H1 (cell line): ENCODE data around the gene PHF10. TPM values are rescaled to one million over a fixed set of nuclear protein-coding genes. Genes with fewer than 3 reads are reported as not detected.

Source experiments
- CTCF ChIA-PET: fragments of 300-600 bp; sonication (Branson Sonifier 250); formaldehyde crosslinking; loops from one replicate; lab custom pipeline; 2021; ENCODE audit not compliant: partially characterized antibody; lab: Charles Lee
- POLR2A ChIA-PET: fragments of 300-600 bp; sonication (Branson Sonifier 250); formaldehyde crosslinking; loops from one replicate; lab custom pipeline; 2021; ENCODE audit warnings: inconsistent platforms; ENCODE audit not compliant: partially characterized antibody; lab: Charles Lee
- DNase-seq, 2 experiments: peaks; one replicate each; pipeline versions ENCODE4 v3.0.0 to v3.0.0-alpha.2; 2010 to 2022; ENCODE audit warnings: low spot score in 2 of 2, low read depth in 1 of 2, mixed read lengths in 1 of 2
- FAIRE-seq: peaks from 2 replicates; lab custom pipeline; 2011; peaks lifted over from hg19 to GRCh38; lab: Jason Lieb, UNC
- H2AFZ ChIP-seq: 2 replicates; pipeline ENCODE4 v1.8.1; 2012; ENCODE audit warnings: low read length, inconsistent platforms
- H2AK5ac ChIP-seq: 2 replicates; pipeline ENCODE4 v1.6.1; 2013; ENCODE audit warnings: low read depth, low read length
- H2BK120ac ChIP-seq: replicated peaks from 2 replicates; pipeline ENCODE3; 2013; ENCODE audit warnings: low read depth, low read length, inconsistent platforms
- H2BK12ac ChIP-seq: 2 replicates; pipeline ENCODE4 v1.6.1; 2013; ENCODE audit warnings: low read depth, low read length
- H2BK15ac ChIP-seq: 2 replicates; pipeline ENCODE4 v1.6.1; 2013; ENCODE audit warnings: low read length
- H2BK20ac ChIP-seq: 2 replicates; pipeline ENCODE4 v1.6.1; 2013; ENCODE audit warnings: low read length
- H2BK5ac ChIP-seq: 2 replicates; pipeline ENCODE4 v1.6.1; 2013; ENCODE audit warnings: low read depth, low read length
- H3K14ac ChIP-seq: 2 replicates; pipeline ENCODE4 v1.6.1; 2013; ENCODE audit warnings: inconsistent platforms; ENCODE audit not compliant: insufficient read length
- H3K18ac ChIP-seq: 2 replicates; pipeline ENCODE4 v1.6.1; 2013; ENCODE audit warnings: low read length; ENCODE audit errors: extremely low read depth
- H3K23ac ChIP-seq: 2 replicates; pipeline ENCODE4 v1.6.1; 2013; ENCODE audit warnings: inconsistent platforms; ENCODE audit not compliant: insufficient read length
- H3K23me2 ChIP-seq: 2 replicates; pipeline ENCODE4 v1.6.1; 2013; ENCODE audit warnings: low read depth, low read length
- H3K27ac ChIP-seq: 2 replicates; pipeline ENCODE4 v1.6.1; 2011; ENCODE audit warnings: low read depth, low read length, inconsistent platforms
- H3K27me3 ChIP-seq, 4 experiments: replicated peaks in 1 of 4; 1 replicate in 1 of 4; 2 replicates in 3 of 4; pipeline versions ENCODE4 v1.6.1 to v1.8.1; 2011 to 2013; ENCODE audit warnings: low read length in 3 of 4, mild to moderate bottlenecking in 3 of 4, inconsistent platforms in 2 of 4, mixed read lengths in 2 of 4, moderate library complexity in 1 of 4; ENCODE audit not compliant: control insufficient read depth in 3 of 4, insufficient read depth in 3 of 4; ENCODE audit errors: extremely low read depth in 1 of 4
- H3K36me3 ChIP-seq, 4 experiments: 2 replicates each; pipeline versions ENCODE4 v1.6.1 to v1.8.1; 2011 to 2013; ENCODE audit warnings: mild to moderate bottlenecking in 4 of 4, low read length in 3 of 4, moderate library complexity in 2 of 4, control low read depth in 1 of 4, inconsistent platforms in 1 of 4; ENCODE audit not compliant: insufficient read depth in 4 of 4, control insufficient read depth in 2 of 4
- H3K4ac ChIP-seq: replicated peaks from 2 replicates; pipeline ENCODE3; 2013; ENCODE audit warnings: low read length, low read depth, mixed read lengths, inconsistent platforms; ENCODE audit not compliant: insufficient read length
- H3K4me1 ChIP-seq, 4 experiments: replicated peaks in 1 of 4; 1 replicate in 1 of 4; 2 replicates in 3 of 4; pipeline versions ENCODE4 v1.6.1 to v1.8.1; 2011 to 2013; ENCODE audit warnings: low read length in 3 of 4, inconsistent platforms in 2 of 4, mixed read lengths in 1 of 4; ENCODE audit not compliant: insufficient read depth in 4 of 4, control insufficient read depth in 3 of 4
- H3K4me2 ChIP-seq, 2 experiments: 2 replicates each; pipeline versions ENCODE4 v1.6.1 to v1.8.1; 2011 to 2013; ENCODE audit warnings: low read depth in 2 of 2, low read length in 2 of 2, control low read depth in 1 of 2, inconsistent platforms in 1 of 2, mild to moderate bottlenecking in 1 of 2; ENCODE audit not compliant: insufficient read depth in 1 of 2
- H3K4me3 ChIP-seq, 4 experiments: fragments of 200-600, 300-600 bp in 1 of 4; sonication (generic), shearing (Covaris generic), sonication (Bioruptor Twin) in 1 of 4; 2 replicates each; pipeline versions ENCODE4 v1.5.1 to v1.8.1; 2011 to 2016; ENCODE audit warnings: low read length in 4 of 4, low read depth in 3 of 4, control low read depth in 2 of 4, inconsistent platforms in 2 of 4, mild to moderate bottlenecking in 2 of 4, mixed read lengths in 1 of 4, moderate library complexity in 1 of 4; ENCODE audit not compliant: insufficient read depth in 2 of 4; ENCODE audit errors: extremely low read depth in 1 of 4
- H3K56ac ChIP-seq: replicated peaks from 2 replicates; pipeline ENCODE3; 2013; ENCODE audit warnings: low read depth, mild to moderate bottlenecking, mixed read lengths, low read length, inconsistent platforms; ENCODE audit not compliant: insufficient read length
- H3K79me1 ChIP-seq: 2 replicates; pipeline ENCODE4 v1.6.1; 2013; ENCODE audit warnings: low read depth, low read length, control low read depth
- H3K79me2 ChIP-seq, 2 experiments: 2 replicates each; pipeline versions ENCODE4 v1.6.1 to v1.8.1; 2012 to 2013; ENCODE audit warnings: low read length in 2 of 2, mild to moderate bottlenecking in 2 of 2, inconsistent platforms in 1 of 2; ENCODE audit not compliant: insufficient read depth in 2 of 2, control insufficient read depth in 1 of 2
- H3K9ac ChIP-seq, 4 experiments: replicated peaks in 1 of 4; 1 replicate in 1 of 4; 2 replicates in 3 of 4; pipeline versions ENCODE4 v1.6.1 to v1.8.1; 2011 to 2013; ENCODE audit warnings: low read depth in 3 of 4, low read length in 3 of 4, control low read depth in 2 of 4, mild to moderate bottlenecking in 2 of 4, moderate library complexity in 2 of 4, inconsistent platforms in 1 of 4; ENCODE audit errors: extremely low read depth in 1 of 4
- H3K9me3 ChIP-seq, 2 experiments: 2 replicates each; pipeline versions ENCODE4 v1.6.1 to v1.8.1; 2012 to 2013; ENCODE audit warnings: mild to moderate bottlenecking in 2 of 2, moderate library complexity in 2 of 2, control low read depth in 1 of 2, inconsistent platforms in 1 of 2, low read depth in 1 of 2, low read length in 1 of 2, mixed read lengths in 1 of 2; ENCODE audit not compliant: insufficient read depth in 2 of 2
- H4K20me1 ChIP-seq, 2 experiments: replicated peaks in 1 of 2; 2 replicates each; pipeline versions ENCODE3 to v1.8.1; 2011 to 2013; ENCODE audit warnings: inconsistent platforms in 2 of 2, low read length in 2 of 2, mild to moderate bottlenecking in 1 of 2; ENCODE audit not compliant: insufficient read depth in 2 of 2, control insufficient read depth in 1 of 2
- H4K5ac ChIP-seq: 2 replicates; pipeline ENCODE4 v1.6.1; 2013; ENCODE audit warnings: low read length, low read depth, mixed read lengths, inconsistent platforms; ENCODE audit not compliant: insufficient read length
- H4K8ac ChIP-seq: 2 replicates; pipeline ENCODE4 v1.8.0; 2013; ENCODE audit warnings: mild to moderate bottlenecking, moderate library complexity, low read length, inconsistent platforms; ENCODE audit not compliant: insufficient read depth; ENCODE audit errors: extremely low read depth
- H4K91ac ChIP-seq: replicated peaks from 2 replicates; pipeline ENCODE3; 2013; ENCODE audit warnings: low read length, mixed read lengths, inconsistent platforms; ENCODE audit not compliant: insufficient read length
- ATF3 ChIP-seq: IDR thresholded peaks from 2 replicates; pipeline ENCODE4 v1.6.1; 2011; ENCODE audit warnings: low read depth, mild to moderate bottlenecking, low read length; ENCODE audit not compliant: insufficient read depth
- BACH1 ChIP-seq: IDR thresholded peaks from 2 replicates; pipeline ENCODE4 v1.6.1; 2012; ENCODE audit warnings: low read length, improper control_type of control experiment
- BCL11A ChIP-seq, 2 experiments: IDR thresholded peaks; one replicate each; pipeline ENCODE4 v1.6.1; 2011; ENCODE audit warnings: low read depth in 2 of 2, low read length in 2 of 2, mild to moderate bottlenecking in 2 of 2
- CBX8 ChIP-seq: fragments of 300-800, 300-1000 bp; sonication (generic); IDR thresholded peaks from 2 replicates; pipeline ENCODE4 v1.7.1; 2016; ENCODE audit warnings: low read depth, low read length, borderline replicate concordance
- CHD1 ChIP-seq: IDR thresholded peaks from 2 replicates; pipeline ENCODE4 v1.6.1; 2012; ENCODE audit warnings: low read depth, low read length, improper control_type of control experiment
- CREB1 ChIP-seq: IDR thresholded peaks from 2 replicates; pipeline ENCODE4 v1.6.1; 2012; ENCODE audit warnings: inconsistent platforms
- MAFK ChIP-seq: IDR thresholded peaks from 2 replicates; pipeline ENCODE4 v1.6.1; 2012; ENCODE audit warnings: low read depth, mild to moderate bottlenecking, improper control_type of control experiment, low read length
- NRF1 ChIP-seq: IDR thresholded peaks from 2 replicates; pipeline ENCODE4 v1.6.1; 2011; ENCODE audit warnings: mild to moderate bottlenecking, low read depth, low read length, improper control_type of control experiment
- PHF8 ChIP-seq: fragments of 200-600 bp; sonication (generic); conservative IDR thresholded peaks from 2 replicates; pipeline ENCODE4 v1.7.1; 2012; ENCODE audit warnings: low read depth, mild to moderate bottlenecking, inconsistent platforms, low read length, moderate library complexity
- SIRT6 ChIP-seq: IDR thresholded peaks from one replicate; pipeline ENCODE4 v1.7.1; 2012; ENCODE audit warnings: low read length, inconsistent platforms
- SP1 ChIP-seq: IDR thresholded peaks from 2 replicates; pipeline ENCODE4 v1.6.1; 2011; ENCODE audit warnings: low read depth, low read length
- USF2 ChIP-seq: IDR thresholded peaks from 2 replicates; pipeline ENCODE4 v1.6.1; 2011; ENCODE audit warnings: low read length, improper control_type of control experiment
- WGBS, 2 experiments: shearing (Covaris generic) in 1 of 2; methylation state at CpG; one replicate each; pipeline versions ENCODE4 v1.1.6 to v1.1.7; 2013 to 2015; ENCODE audit warnings: low lambda C conversion rate in 2 of 2, mixed read lengths in 2 of 2, inconsistent platforms in 1 of 2, low coverage in 1 of 2, missing lambda C conversion rate in 1 of 2; ENCODE audit not compliant: insufficient replicate concordance in 2 of 2, insufficient coverage in 1 of 2, insufficient read length in 1 of 2; ENCODE audit errors: extremely low coverage in 1 of 2, missing lambda C conversion rate in 1 of 2; 5-methylcytosine and 5-hydroxymethylcytosine counted together
- polyA plus RNA-seq, 7 experiments: library from polyadenylated mRNA; depleted of rRNA in 3 of 7; stranded (reverse) in 5 of 7; unstranded in 2 of 7; fragments of >200 nt in 5 of 7; fragments of 200-250 nt in 2 of 7; gene quantifications; 1 replicate in 5 of 7; 2 replicates in 1 of 7; 4 replicates in 1 of 7; pipeline versions ENCODE4 v1.2.1 to v1.2.3, GENCODE V29; 2011 to 2013; ENCODE audit warnings: missing spikeins in 2 of 7, mixed read lengths in 2 of 7
- total RNA-seq: library from RNA; stranded (reverse); fragmentation: NEBNext Ultra II Directional; extraction: Animal tissue kit (Norgen Biotek cat#: 25700); gene quantifications from 2 replicates; pipeline ENCODE4 v1.2.1, GENCODE V29; 2021

Gene PHF10
- total and polyA plus RNA-seq, 2 of the 8 experiments (the other 6 are each of a cell fraction or from before 2014, with no cell fraction given), result 15.6 to 51.1 TPM

GRCh38 chr6:169738204-169738975, 14.1 kb upstream of the PHF10 start:
- Histone ChIP-seq H3K23ac (no peak overlapping the region), H3K27ac (no peak overlapping the region), H2BK120ac (no peak overlapping the region), H3K4me3 (no peak overlapping the region), H2AK5ac (no peak overlapping the region), H3K79me2 (no peaks in the 10 kb centered on the region), H3K9ac (no peak overlapping the region), H3K4ac (no peak overlapping the region), H3K23me2 (no peaks in the 10 kb centered on the region), H4K5ac (no peak overlapping the region), H3K4me1 (peaks cover 0 to 4% (median 2%) of the 10 kb centered on the region in 4 experiments; a peak in 3 of 7 replicates), H2AFZ (peak overlapping the region; percentile 94; the same call in 1 of the 2 replicates), H4K91ac (no peak overlapping the region), H3K18ac (peak overlapping the region; percentile 60; the same call in 1 of the 2 replicates), H2BK12ac (no peak overlapping the region), H3K4me2 (no peak overlapping the region), H3K79me1 (no peaks in the 10 kb centered on the region; the same call in 1 of the 2 replicates), H3K36me3 (no peaks in the 10 kb centered on the region), H3K27me3 (no peaks in the 10 kb centered on the region), H4K8ac (no peak overlapping the region), H3K14ac (no peak overlapping the region), H3K9me3 (no peaks in the 10 kb centered on the region), H2BK20ac (no peak overlapping the region), H2BK5ac (no peak overlapping the region), H4K20me1 (no peaks in the 10 kb centered on the region), H2BK15ac (no peak overlapping the region), H3K56ac (no peak overlapping the region)
- WGBS, 2 experiments, result 88% methylated on average over 9 of the region's 9 CpGs; no CpG with 5 or more reads in 1 of the 2 experiments
- FAIRE-seq (no peak), DNase-seq (no peak)
- POLR2A ChIA-PET, result interaction anchor here (1.6 kb wide), 1 partner anchor 14 kb away, joined by 5 read pairs; the partner anchor contains the start of genes DYNLT2 and ERMARD
- CTCF ChIA-PET, result no interaction called here
- TF ChIP-seq CHD1 (no peak), NRF1 (no peak), CBX8 (no peak), BACH1 (no peak), PHF8 (no peak), SIRT6 (no peak), SP1 (no peak), BCL11A (IDR thresholded peaks at IDR 0.05; ENCODE audit: low read depth in 2 of 2, low read length in 2 of 2) (no peak), USF2 (no peak), ATF3 (no peak), MAFK (no peak), CREB1 (no peak)
